ENCODE measurements around the gene PRR20G.

DNA sequence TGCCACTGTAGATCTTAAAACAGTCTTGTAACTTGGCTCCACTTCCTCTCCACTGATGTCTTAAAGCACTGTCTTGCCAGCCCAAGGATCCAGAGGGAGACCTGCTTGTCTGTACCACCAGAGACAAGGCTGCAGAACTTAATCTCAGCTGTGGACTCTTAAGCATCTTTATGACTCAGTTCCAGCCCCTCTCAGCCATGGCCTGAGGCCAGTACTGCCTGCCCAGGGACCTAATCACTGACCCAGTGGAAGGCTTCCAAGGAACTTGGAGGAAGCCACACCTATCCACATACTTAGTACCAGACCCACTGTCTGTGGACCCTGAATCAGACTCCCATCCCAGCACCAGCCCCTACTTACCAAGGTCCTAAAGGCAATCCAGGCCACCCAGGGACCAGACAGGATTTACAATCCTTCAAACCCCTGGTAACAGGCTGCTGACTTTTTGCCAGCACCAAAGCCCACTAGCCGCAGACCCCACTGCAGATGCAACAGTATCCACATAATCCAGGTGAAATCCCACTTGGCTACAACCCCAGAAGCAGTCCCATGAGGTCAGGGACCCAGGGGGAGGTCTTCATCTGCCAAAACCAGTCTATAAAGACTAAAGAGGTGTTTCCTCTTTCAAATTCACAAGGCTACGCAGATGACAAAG is 41.9 kb upstream of the PRR20G start:
- TF ChIP-seq JUND (IDR thresholded peaks at IDR 0.05; ENCODE audit: low read length) (no peak), CREB1 (IDR thresholded peaks at IDR 0.05) (no peak), JUN (IDR thresholded peaks at IDR 0.05; ENCODE audit: low read depth, low read length) (no peak), GTF2F1 (IDR thresholded peaks at IDR 0.05; ENCODE audit: borderline replicate concordance, low read depth, low read length) (no peak), POLR2A (IDR thresholded peaks at IDR 0.05; ENCODE audit: control extremely low read depth in 1 of 2, low read depth in 2 of 2, low read length in 2 of 2) (no peak), KDM1A (IDR thresholded peaks at IDR 0.05; ENCODE audit: borderline replicate concordance, low read length) (no peak), RNF2 (IDR thresholded peaks at IDR 0.05; ENCODE audit: borderline replicate concordance, low read depth, low read length, missing control alignments, poor library complexity, severe bottlenecking) (no peak), EZH2 (IDR thresholded peaks at IDR 0.05; ENCODE audit: low read depth, low read length, severe bottlenecking) (no peak), RAD21 (IDR thresholded peaks at IDR 0.05 in 1 of 2, conservative IDR thresholded peaks at IDR 0.05 in 1 of 2; ENCODE audit: low read depth in 2 of 2, low read length in 2 of 2) (no peak)
- TF ChIP-seq, protein P1, sequence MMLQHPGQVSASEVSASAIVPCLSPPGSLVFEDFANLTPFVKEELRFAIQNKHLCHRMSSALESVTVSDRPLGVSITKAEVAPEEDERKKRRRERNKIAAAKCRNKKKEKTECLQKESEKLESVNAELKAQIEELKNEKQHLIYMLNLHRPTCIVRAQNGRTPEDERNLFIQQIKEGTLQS (IDR thresholded peaks at IDR 0.05; ENCODE audit: insufficient read depth, low read depth, low read length), result no peak
- TF ChIP-seq, protein P2, sequence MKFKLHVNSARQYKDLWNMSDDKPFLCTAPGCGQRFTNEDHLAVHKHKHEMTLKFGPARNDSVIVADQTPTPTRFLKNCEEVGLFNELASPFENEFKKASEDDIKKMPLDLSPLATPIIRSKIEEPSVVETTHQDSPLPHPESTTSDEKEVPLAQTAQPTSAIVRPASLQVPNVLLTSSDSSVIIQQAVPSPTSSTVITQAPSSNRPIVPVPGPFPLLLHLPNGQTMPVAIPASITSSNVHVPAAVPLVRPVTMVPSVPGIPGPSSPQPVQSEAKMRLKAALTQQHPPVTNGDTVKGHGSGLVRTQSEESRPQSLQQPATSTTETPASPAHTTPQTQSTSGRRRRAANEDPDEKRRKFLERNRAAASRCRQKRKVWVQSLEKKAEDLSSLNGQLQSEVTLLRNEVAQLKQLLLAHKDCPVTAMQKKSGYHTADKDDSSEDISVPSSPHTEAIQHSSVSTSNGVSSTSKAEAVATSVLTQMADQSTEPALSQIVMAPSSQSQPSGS (IDR thresholded peaks at IDR 0.05; ENCODE audit: low read length), result no peak
- TF ChIP-seq, protein P3, sequence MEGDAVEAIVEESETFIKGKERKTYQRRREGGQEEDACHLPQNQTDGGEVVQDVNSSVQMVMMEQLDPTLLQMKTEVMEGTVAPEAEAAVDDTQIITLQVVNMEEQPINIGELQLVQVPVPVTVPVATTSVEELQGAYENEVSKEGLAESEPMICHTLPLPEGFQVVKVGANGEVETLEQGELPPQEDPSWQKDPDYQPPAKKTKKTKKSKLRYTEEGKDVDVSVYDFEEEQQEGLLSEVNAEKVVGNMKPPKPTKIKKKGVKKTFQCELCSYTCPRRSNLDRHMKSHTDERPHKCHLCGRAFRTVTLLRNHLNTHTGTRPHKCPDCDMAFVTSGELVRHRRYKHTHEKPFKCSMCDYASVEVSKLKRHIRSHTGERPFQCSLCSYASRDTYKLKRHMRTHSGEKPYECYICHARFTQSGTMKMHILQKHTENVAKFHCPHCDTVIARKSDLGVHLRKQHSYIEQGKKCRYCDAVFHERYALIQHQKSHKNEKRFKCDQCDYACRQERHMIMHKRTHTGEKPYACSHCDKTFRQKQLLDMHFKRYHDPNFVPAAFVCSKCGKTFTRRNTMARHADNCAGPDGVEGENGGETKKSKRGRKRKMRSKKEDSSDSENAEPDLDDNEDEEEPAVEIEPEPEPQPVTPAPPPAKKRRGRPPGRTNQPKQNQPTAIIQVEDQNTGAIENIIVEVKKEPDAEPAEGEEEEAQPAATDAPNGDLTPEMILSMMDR (IDR thresholded peaks at IDR 0.05; ENCODE audit: control extremely low read depth in 1 of 3, insufficient read depth in 1 of 3, low read depth in 1 of 3, low read length in 3 of 3), result no peak
